Astrocyte of the spinal cord (primary cell): ENCODE results near the gene ALK.
A peak's percentile ranks its signal among the peaks of the same experiment; 100 is the strongest.

Source experiments
- DNase-seq: peaks from one replicate; pipeline ENCODE4 v3.0.0; 2011; ENCODE audit warnings: low read depth, low spot score
- H3K4me3 ChIP-seq: 2 replicates; pipeline ENCODE4 v1.5.1; 2011; ENCODE audit warnings: low read depth, mild to moderate bottlenecking, low read length, moderate library complexity
- in situ Hi-C: cut with HindIII; loops from 2 replicates; pipeline ENCODE4 v1.10.0; 2017; ENCODE audit warnings: low sequenced_read_pairs
- TF ChIP-seq, protein P1 (sequence below): IDR thresholded peaks from 2 replicates; pipeline ENCODE4 v1.5.1; 2012; ENCODE audit warnings: low read depth, mild to moderate bottlenecking, low read length, inconsistent platforms

Gene ALK

DNA sequence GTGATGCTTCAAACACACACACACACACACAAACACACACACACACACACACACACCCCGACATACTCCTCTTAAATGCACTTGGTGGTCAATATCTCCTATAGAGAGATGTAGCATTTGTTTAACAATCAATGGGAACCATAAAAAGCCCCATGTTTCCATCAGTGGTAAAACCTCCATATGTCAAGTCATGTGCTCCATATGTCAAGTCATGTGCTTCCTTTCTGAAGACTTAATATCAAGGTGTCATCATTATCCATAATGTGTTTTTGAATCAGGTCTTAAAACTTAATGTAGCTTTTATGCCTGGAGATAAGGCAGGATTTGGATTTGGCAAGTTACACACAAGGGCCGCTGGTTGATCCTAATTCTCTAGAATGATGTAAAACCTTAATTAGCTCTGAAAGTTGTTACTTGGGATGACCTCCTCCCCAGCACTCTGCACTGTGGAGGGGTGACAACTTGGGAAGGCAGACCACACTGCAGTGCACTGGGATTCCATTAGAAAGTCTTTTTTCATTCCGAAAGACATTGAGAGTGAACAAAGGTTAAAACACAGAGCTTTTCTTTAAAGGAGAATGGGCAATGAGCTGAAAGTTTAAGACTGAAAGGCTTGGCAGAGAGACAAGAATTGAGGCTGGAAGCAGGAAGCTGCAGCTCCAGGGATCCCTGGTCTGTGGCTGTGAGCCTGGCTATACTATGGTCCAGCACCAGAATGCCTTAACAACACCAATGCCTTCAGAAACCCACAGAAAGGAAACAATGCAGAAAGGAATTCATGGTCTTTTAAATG, 26.4 kb downstream of the ALK start:
- peak; percentile 36 for DNase-seq
- TF ChIP-seq, protein P1, sequence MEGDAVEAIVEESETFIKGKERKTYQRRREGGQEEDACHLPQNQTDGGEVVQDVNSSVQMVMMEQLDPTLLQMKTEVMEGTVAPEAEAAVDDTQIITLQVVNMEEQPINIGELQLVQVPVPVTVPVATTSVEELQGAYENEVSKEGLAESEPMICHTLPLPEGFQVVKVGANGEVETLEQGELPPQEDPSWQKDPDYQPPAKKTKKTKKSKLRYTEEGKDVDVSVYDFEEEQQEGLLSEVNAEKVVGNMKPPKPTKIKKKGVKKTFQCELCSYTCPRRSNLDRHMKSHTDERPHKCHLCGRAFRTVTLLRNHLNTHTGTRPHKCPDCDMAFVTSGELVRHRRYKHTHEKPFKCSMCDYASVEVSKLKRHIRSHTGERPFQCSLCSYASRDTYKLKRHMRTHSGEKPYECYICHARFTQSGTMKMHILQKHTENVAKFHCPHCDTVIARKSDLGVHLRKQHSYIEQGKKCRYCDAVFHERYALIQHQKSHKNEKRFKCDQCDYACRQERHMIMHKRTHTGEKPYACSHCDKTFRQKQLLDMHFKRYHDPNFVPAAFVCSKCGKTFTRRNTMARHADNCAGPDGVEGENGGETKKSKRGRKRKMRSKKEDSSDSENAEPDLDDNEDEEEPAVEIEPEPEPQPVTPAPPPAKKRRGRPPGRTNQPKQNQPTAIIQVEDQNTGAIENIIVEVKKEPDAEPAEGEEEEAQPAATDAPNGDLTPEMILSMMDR, result no peak
- H3K4me3 ChIP-seq, result no peak overlapping the region
- in situ Hi-C loops, result no loop called here

DNA sequence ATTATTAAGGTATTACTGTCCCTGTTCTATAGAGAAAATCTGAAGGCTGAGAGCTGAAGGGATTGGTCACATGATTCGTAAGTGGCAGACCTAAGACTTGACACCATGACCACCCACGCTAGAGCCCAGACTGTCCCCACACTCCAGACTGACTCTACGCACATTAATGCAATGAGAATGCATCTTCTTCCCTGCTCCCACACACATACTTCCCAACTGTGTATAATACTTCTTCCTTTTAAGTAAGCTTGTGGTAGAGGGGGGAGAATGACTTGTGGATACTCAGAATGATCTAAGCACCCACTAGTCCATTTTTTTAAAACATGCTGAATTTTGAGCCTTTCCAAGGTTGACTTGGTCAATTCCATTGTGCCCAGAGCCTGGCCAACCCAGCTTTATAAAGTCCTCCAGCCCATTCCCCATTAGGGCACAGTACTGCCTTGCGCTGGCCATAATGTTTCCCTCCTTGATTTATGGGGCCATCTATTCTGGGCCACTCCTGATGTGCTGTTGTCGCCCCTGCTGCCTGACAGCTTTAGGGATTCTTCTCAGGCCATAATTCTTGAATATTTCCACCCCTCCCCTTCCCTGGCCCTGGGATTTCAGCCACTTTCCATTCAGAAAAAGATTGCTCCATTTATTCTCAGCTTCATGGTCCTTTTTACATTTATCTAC, 28.7 kb downstream of the ALK start:
- TF ChIP-seq, protein P1, result no peak
- DNase-seq, result no peak
- in situ Hi-C loops, result no loop called here
- H3K4me3 ChIP-seq, result no peak overlapping the region

DNA sequence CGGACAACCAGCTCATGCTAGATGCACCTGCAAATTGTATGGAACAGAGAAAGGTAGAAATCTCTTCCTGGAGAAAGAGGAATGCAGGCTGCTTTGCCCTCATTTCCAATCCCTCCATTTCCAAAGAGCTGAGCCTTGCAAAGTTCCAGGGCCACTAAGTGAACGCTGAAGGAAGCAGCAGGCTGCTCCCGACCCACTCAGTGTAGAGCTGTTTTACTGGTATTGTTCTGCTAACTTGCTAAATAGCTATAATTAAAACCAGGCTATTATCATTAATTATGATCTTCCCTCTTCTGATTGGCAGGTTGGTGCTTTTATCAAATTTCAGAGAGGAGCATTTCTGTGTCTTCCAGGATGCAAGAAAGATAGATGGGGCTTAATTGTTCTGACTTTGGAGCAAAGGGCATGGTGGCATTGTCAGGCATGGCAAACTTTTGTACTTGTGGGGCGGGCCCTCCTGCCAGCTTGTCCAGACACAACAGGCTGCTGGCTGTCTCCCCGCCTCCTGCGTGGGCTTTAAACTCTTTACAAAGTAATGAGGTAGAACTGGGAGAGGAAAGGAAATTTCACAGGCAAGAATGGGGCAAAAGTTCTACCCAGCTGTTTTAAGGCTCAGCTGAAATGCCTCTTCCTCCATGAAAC, 40.2 kb downstream of the ALK start:
- in situ Hi-C loops, result no loop called here
- DNase-seq, result no peak
- no peak overlapping the region for H3K4me3 ChIP-seq
- TF ChIP-seq, protein P1, result no peak

DNA sequence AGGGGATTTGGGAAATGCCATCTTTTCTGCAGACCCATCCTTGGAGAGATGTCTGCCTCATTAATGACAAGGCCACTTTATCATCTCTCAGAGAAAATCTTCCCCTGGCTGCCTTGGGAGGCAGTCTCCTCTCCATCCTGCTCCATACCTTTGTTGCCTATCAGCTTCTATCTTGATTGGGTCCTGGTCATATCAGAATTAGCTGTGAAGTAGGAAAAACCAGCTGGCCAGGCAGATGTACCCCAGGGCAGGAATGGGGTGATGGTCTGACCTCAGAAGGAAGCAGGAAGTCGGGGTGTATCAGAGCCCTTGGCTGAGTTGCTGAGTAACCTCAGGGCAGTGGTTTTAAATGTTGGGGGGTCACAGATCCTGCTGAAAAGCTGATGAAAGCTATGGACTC, 41.3 kb downstream of the ALK start:
- DNase-seq, result no peak
- in situ Hi-C loops, result no loop called here
- TF ChIP-seq, protein P1, result no peak
- H3K4me3 ChIP-seq, result no peak overlapping the region

DNA sequence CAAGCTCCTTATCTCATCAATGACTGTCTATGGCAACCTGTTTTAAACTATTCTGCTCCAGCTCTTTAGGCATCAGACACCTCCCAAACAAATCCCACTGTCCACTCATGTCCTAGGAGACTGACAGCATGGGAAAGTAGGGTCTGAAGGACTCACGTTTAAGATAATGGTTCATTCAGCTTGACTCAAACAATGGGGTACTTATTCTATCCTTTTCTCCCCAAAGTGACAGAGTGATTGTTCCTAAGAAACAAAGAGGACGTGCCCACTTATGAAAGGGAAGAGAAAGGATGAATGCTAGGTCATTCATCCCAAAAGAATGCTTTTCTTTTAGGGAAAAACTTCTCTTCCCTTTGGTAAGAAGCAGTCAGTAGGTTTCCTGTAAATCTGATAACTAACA, 41.9 kb downstream of the ALK start:
- no peak overlapping the region for H3K4me3 ChIP-seq
- no peak for DNase-seq
- TF ChIP-seq, protein P1, result no peak
- in situ Hi-C loops, result no loop called here

DNA sequence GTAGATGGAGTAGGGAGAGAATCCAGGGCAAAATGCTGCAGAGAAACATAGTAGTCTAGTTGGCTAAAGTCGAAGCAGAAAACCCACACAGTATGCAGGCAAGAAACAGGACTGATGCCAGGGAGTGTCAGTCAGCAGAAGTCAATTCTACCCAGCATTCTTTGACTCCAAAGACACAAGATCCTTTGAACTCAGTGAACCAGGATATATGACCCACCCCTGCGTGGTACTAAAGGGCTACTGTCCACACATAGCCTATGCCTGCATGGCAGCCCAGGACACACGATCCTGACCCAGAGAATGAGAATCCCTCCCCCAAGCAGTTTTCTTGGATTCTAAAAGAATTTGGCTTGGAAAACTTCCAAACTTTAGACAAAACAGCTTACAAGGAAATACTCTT, 42.5 kb downstream of the ALK start:
- DNase-seq, result no peak
- H3K4me3 ChIP-seq, result no peak overlapping the region
- in situ Hi-C loops, result no loop called here
- TF ChIP-seq, protein P1, result no peak
